ENCODE measurements around the gene TRMT11.

GRCh38 chr6:126072834-126073233 is 86.5 kb downstream of the TRMT11 start:
- TF ChIP-seq CTCF (IDR thresholded peaks at IDR 0.05; ENCODE audit: low read length) (no peak), EZH2 (IDR thresholded peaks at IDR 0.05; ENCODE audit: borderline replicate concordance, low read length) (no peak)
